ENCODE data around the gene CELF1. TPM values are rescaled to one million over a fixed set of nuclear protein-coding genes. Genes with fewer than 3 reads are reported as not detected.

CELF1 gene
- polyA plus RNA-seq, 1 donor from 2014 or later, result 209 TPM

DNA sequence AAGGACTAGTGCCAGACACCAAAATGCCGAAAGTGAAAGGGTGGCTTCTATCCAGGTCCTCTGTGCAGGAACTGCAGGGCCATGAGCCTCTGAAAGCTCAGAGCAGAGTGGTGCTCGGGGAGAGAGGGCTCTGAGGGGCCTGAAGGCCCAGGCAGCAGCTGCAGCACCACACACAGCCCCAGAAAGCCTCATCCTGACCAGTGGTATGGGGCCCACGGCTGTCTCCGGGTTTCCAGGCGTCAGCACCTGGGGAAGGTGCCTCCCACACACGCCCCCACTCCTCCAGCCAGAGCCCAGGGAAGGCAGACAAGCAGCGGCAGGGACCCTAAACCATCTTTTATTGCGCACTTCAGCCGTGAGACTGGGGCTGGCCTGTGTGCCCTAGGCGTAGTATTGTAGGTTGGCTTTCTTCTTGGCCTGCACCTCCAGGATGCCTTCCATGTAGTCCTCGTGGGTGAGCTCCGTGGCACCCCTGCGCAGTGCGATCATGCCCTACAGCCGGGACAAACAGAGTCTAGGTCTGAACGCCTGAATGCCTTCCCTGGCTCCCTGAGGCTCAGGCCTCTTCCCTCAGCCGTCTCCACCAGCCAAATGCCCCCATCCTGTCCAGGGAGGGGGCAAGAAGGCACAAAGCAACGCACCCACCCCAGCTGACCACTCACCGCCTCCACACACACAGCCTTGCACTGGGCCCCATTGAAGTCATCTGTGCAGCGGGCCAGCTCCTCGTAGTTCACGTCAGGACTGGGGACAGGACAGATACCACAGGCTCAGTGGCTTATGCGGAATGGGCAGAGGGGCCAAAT is 134.3 kb downstream of the CELF1 start:
- H3K27me3 ChIP-seq (ENCODE audit: insufficient read depth, low read depth, low read length), result no peaks in the 10 kb centered on the region
- H2AFZ ChIP-seq (ENCODE audit: low read depth, low read length), result no peak overlapping the region
- no peak overlapping the region for H3K4me3 ChIP-seq (ENCODE audit: low read length)
- H3K9me3 ChIP-seq (ENCODE audit: low read length), result no peaks in the 10 kb centered on the region
- TF ChIP-seq MXI1 (conservative IDR thresholded peaks at IDR 0.05; ENCODE audit: poor library complexity, severe bottlenecking) (no peak), RAD21 (conservative IDR thresholded peaks at IDR 0.05) (no peak), EZH2 (IDR thresholded peaks at IDR 0.05; ENCODE audit: borderline replicate concordance, insufficient read depth, low read length, poor library complexity, severe bottlenecking) (no peak), TAF1 (IDR thresholded peaks at IDR 0.05; ENCODE audit: low read depth) (no peak), CTCF (IDR thresholded peaks at IDR 0.05; ENCODE audit: poor library complexity, severe bottlenecking) (no peak), POLR2AphosphoS5 (IDR thresholded peaks at IDR 0.05) (no peak), EP300 (conservative IDR thresholded peaks at IDR 0.05; ENCODE audit: poor library complexity, severe bottlenecking) (no peak), SMC3 (conservative IDR thresholded peaks at IDR 0.05; ENCODE audit: poor library complexity) (no peak)
- H4K20me1 ChIP-seq (ENCODE audit: insufficient read depth), result no peaks in the 10 kb centered on the region
- H3K36me3 ChIP-seq (ENCODE audit: insufficient read depth, low read length), result no peaks in the 10 kb centered on the region
- no peaks in the 10 kb centered on the region for H3F3A ChIP-seq (ENCODE audit: insufficient read depth, low read length, poor library complexity, severe bottlenecking)
- no peaks in the 10 kb centered on the region for H3K9me2 ChIP-seq (ENCODE audit: insufficient read depth, low read length)
- H3K27ac ChIP-seq (ENCODE audit: low read length), result no peak overlapping the region
- no peak overlapping the region for H3K4me2 ChIP-seq (ENCODE audit: low read length)
- no peak overlapping the region for H3K9ac ChIP-seq (ENCODE audit: low read length)
- H3K79me2 ChIP-seq (replicated peaks; ENCODE audit: insufficient read depth, low read length), result no peaks in the 10 kb centered on the region

- Histone ChIP-seq H3K27me3 (ENCODE audit: insufficient read depth, low read depth, low read length) (no peaks in the 10 kb centered on the region), H3K4me2 (ENCODE audit: low read length) (no peak overlapping the region), H2AFZ (ENCODE audit: low read depth, low read length) (no peak overlapping the region), H3K9ac (ENCODE audit: low read length) (no peak overlapping the region), H3K27ac (ENCODE audit: low read length) (no peak overlapping the region), H3K36me3 (ENCODE audit: insufficient read depth, low read length) (no peaks in the 10 kb centered on the region), H3K9me2 (ENCODE audit: insufficient read depth, low read length) (no peaks in the 10 kb centered on the region), H4K20me1 (ENCODE audit: insufficient read depth) (no peaks in the 10 kb centered on the region), H3K4me3 (ENCODE audit: low read length) (no peak overlapping the region), H3K79me2 (replicated peaks; ENCODE audit: insufficient read depth, low read length) (no peaks in the 10 kb centered on the region), H3K9me3 (ENCODE audit: low read length) (no peaks in the 10 kb centered on the region), H3F3A (ENCODE audit: insufficient read depth, low read length, poor library complexity, severe bottlenecking) (no peaks in the 10 kb centered on the region)
- no peak for TF ChIP-seq REST (IDR thresholded peaks at IDR 0.05; ENCODE audit: borderline replicate concordance)
Measured at GRCh38 chr11:47417712-47418111, 135.2 kb downstream of the CELF1 start.

Data from neural cell (in vitro differentiated cells).